GM21576 (cell line): ENCODE measurements around the gene TMEM88.
"Not testable (repeated sequence)": the region's sequence is repeated elsewhere in the genome, so short reads cannot be mapped to it uniquely, and the experiment has no call there.

Experiments used
- ATAC-seq: cut with Tn5 transposase; IDR thresholded peaks from one replicate; pipeline ENCODE4 v1.9.1; 2021; ENCODE audit warnings: mild to moderate bottlenecking, moderate library complexity; ENCODE audit not compliant: unreplicated experiment

Gene TMEM88

GRCh38 chr17:7854851-7855659, at the start of gene TMEM88:
TMEM88 (plus strand) TSS chr17:7855066; CDS start chr17:7855075, 9 bp downstream.
- ATAC-seq, result no peak

- no peak for ATAC-seq
Observed at GRCh38 chr17:7806587-7806986, 48.3 kb upstream of the TMEM88 start.

- ATAC-seq, result no peak
Observed at GRCh38 chr17:7807206-7807605, 47.7 kb upstream of the TMEM88 start.

GRCh38 chr17:7809086-7809790, 45.6 kb upstream of the TMEM88 start:
- no peak for ATAC-seq

GRCh38 chr17:7809791-7810343, 45.0 kb upstream of the TMEM88 start:
- ATAC-seq, result not testable (repeated sequence)

- no peak for ATAC-seq
Observed at GRCh38 chr17:7811251-7811650, 43.6 kb upstream of the TMEM88 start.

- ATAC-seq, result no peak
Observed at GRCh38 chr17:7814969-7815368, 39.9 kb upstream of the TMEM88 start.

GRCh38 chr17:7816926-7817642, 37.8 kb upstream of the TMEM88 start:
- ATAC-seq, result no peak

- no peak for ATAC-seq
Observed at GRCh38 chr17:7817643-7817964, 37.3 kb upstream of the TMEM88 start.

GRCh38 chr17:7818026-7818425, 36.8 kb upstream of the TMEM88 start:
- ATAC-seq, result no peak

GRCh38 chr17:7818746-7819645, 35.9 kb upstream of the TMEM88 start:
- no peak for ATAC-seq

- ATAC-seq, result no peak
Observed at GRCh38 chr17:7820231-7820630, 34.6 kb upstream of the TMEM88 start.

GRCh38 chr17:7822126-7822525, 32.7 kb upstream of the TMEM88 start:
- ATAC-seq, result no peak

GRCh38 chr17:7823581-7824001, 31.3 kb upstream of the TMEM88 start:
- ATAC-seq, result no peak

GRCh38 chr17:7824021-7824924, 30.6 kb upstream of the TMEM88 start:
- ATAC-seq, result no peak

GRCh38 chr17:7825206-7825990, 29.5 kb upstream of the TMEM88 start:
- no peak for ATAC-seq

GRCh38 chr17:7830616-7831015, 24.2 kb upstream of the TMEM88 start:
- no peak for ATAC-seq

GRCh38 chr17:7831233-7831632, 23.6 kb upstream of the TMEM88 start:
- no peak for ATAC-seq

- ATAC-seq, result no peak
Observed at GRCh38 chr17:7832431-7832830, 22.4 kb upstream of the TMEM88 start.
